Right hindlimb (tissue), 1 donor: Measurements from ENCODE around the gene SIRPA.

Experiments
- DNase-seq: peaks from one replicate; pipeline ENCODE4 v3.0.0-alpha.2; 2018

The SIRPA gene

GRCh38 chr20:1952737-1953530, 57.7 kb downstream of the SIRPA start:
- no peak for DNase-seq

GRCh38 chr20:1953621-1954020, 58.4 kb downstream of the SIRPA start:
- no peak for DNase-seq

DNA sequence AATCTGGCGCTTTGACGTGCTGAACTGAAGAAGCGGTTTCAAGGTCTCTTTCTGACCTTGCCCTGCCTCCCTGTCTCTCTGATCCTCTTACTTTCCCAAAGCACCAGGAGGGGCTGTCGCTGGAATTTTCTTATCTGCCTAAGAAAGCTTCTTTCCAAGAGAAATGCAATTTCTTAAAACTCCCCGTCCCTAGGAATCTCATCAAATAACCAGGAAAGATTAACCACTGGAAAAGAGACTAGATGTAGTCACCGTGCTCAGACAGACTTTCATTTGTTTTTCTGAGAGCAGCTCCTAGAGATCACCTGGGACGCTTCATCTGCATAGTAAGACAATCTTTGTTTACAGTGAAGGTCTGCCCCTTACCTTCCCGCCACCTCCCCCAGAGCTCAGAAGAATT, 60.0 kb downstream of the SIRPA start:
- DNase-seq, result no peak

- DNase-seq, result no peak
Measured at GRCh38 chr20:1958426-1958825, 63.2 kb downstream of the SIRPA start.

- no peak for DNase-seq
Measured at GRCh38 chr20:1959156-1959555, 63.9 kb downstream of the SIRPA start.

DNA sequence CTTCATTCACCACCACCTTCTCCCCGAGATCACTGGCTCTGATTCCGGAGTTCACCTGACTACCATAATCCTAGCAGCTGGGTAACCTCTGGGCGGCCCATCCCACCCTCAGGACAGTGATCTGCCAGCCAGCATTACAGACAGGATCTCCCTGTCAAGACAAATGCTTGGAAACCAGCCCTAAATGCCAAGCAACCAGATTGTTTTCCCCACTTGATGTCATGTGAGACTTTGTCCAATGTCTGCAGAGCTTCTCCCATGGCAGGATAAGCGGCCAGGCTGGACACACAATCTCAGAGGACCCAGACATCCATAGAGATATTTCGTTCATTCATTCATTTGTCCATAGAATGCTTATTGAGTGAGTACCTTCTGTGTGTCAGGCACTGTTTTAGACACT, 66.2 kb downstream of the SIRPA start:
- no peak for DNase-seq

GRCh38 chr20:1964061-1964460, 68.9 kb downstream of the SIRPA start:
- DNase-seq, result no peak

DNA sequence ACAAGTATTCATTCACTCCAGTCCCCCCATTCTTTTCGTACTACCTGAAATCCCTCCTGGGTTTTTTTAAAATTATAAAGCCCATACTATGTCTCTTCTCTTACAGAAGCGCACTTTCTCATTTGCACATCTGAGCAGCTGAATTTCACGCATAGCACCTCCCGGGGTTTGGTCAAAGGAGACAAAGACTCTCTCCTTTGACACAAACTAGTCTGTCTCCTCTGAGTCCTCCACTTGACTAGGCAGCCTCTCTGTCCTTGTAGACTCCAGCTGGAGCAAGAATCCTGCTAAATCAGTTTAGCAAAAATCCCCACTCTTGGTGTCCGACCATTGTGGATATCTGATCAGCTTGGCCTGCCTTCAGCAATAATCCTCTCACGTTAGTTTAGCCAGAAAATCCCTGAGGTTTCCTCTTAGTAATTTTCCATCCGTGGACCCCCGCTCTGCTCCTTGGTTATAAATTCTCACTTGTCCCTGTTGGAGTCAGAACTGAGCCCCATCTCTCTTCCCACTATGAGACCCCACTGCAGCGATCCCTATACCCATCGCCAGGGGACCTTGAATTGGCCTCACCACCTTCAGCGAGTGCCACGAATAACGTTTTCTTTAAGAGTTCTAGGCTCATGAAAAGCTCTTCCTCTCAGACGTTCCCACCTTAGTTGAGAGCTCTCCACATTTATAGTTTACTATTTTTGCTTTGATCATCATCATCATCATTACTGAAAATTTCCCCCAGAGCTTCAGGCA, 69.6 kb downstream of the SIRPA start:
- DNase-seq, result no peak

DNA sequence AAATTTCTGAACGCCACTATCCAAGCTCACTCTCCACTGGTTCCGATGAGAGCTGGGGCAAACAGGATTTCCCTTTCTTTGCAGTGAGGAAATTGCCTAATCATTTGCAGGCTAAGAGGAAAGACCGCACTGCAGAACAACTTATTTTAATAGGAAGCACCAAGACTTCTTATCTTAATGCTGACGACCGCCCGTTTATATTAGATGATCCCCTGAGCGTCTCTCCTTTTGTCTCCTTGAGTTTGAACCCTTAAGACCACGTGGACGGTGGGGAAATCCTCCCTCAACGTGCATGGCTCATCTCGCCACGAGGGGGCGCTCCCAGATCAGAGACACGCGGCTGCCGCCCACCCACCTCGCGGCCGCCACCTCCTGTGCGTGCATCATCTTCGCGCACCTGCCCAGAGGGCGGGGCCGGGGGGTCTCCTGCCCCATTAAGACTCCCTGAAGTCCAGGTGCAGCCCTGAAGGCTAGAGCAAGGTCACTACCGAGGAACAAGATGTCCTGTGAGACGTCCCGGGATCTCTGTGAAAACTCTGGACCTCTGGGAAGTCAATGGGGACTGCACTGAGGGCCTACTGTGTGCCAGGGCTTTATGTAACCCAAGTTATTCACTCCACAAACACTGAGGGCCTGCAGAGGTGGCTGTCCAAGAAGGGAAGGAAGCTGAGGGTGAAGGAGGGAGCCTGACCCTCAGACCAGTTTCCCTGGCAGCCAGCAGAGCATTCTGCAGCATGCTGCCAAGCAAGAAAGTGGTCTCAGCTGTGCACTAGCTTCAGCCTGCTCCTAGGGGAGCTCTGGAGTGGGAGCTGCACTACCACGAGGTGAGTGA, 70.5 kb downstream of the SIRPA start:
- DNase-seq, result peak; percentile 73

GRCh38 chr20:1968964-1969363, 73.8 kb downstream of the SIRPA start:
- no peak for DNase-seq

GRCh38 chr20:1971893-1972586, 76.8 kb downstream of the SIRPA start:
- DNase-seq, result no peak

- DNase-seq, result no peak
Measured at GRCh38 chr20:1973601-1974440, 78.6 kb downstream of the SIRPA start.

DNA sequence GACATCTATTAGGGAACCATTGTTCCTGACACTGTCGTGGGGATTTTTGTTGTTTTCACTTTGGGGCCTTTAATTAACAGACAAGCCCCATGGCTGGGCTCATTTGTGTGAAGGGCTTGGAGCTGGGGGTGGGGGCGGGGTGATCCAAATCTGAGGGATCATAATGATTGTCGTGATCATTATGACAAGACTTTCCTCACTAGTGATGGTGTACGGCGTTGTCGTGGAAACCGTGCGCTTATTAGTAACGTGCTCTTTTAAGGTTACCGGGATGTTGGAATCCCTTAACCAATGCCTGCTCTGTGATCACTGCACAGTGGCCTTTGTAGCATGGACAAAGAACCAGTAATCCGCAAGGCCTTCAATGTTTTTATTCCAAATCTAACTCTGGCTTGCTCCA, 80.1 kb downstream of the SIRPA start:
- no peak for DNase-seq

- DNase-seq, result no peak
Measured at GRCh38 chr20:1979106-1979778, 84.0 kb downstream of the SIRPA start.

DNA sequence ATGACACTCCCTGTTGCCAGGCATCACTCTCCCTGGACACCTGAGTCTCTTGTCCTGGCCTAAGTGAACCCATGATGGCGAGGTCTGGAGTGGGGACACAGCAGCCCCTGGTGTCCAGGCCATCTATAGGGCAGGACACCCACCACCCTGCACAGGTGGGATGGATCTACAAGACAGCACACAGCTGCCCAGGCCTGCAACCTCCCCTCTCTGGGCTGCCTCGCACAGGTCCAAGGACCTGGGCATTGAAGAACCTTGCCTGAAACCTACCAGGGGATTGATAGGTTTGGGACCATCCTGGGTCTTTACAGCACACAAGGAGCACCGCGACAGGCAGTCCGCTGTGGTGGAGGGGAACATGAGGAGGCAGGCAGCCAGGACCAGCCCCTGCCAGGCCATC, 87.5 kb downstream of the SIRPA start:
- DNase-seq, result no peak

- no peak for DNase-seq
Measured at GRCh38 chr20:1983301-1983700, 88.1 kb downstream of the SIRPA start.

GRCh38 chr20:1987826-1988225, 92.6 kb downstream of the SIRPA start:
- no peak for DNase-seq
